ENCODE measurements around the gene SSPN.

The SSPN gene

DNA sequence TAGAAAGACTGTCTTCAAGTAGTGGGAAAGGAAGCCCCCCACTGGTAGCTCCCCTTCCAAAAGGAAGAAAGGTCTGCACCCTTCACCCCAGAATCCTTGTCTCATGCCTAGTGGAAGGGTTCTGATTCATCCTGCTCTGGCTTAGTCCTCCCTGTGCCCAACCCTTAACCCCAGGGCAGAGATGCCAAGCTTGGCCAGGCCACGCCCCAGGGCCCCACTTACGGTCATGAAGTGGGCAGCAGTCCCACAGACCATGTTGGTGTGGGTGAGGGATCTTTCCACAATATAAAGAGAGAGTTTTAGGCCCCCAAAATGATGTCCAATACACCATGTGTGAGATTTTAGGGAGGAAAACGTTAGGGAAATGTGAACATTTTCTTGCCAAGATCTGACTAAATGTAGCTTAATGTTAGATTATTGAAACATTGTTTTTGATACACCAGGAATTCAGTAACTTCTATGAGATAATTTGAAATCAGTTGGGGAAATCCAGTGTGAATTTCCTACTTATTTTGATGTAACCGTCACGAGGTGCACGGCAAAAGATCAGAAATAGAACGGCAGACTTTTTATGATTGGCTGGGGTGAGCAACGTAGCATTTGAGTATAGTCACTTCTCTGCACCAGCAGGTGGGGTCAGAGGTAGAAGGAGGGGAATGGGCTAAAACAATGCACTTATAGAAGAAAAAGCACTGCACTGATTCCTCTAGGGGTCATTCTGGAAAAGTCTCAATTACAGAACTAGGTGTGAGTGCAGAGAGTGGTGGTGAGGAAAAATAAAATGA is 8.2 kb upstream of the SSPN start:
- DNase-seq, result no peak

DNA sequence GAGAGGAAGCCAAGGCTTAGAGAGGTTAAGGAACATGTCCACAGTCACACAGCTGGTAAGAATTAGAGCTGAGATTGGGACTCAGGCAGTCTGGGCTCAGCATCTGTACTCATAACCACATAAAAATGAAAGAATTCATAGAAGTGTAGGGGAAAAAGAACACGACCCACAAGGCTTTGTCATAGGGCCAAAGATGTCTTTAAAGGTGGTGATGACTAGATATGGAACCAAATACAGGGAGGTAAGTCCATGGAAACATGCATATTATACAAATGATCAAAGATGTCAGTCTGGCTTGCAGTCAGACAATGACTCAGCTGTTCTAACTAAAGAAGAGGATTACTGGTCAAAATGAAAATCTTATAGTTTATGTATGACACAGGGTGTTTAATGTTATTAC is 7.2 kb upstream of the SSPN start:
- DNase-seq, result no peak

DNA sequence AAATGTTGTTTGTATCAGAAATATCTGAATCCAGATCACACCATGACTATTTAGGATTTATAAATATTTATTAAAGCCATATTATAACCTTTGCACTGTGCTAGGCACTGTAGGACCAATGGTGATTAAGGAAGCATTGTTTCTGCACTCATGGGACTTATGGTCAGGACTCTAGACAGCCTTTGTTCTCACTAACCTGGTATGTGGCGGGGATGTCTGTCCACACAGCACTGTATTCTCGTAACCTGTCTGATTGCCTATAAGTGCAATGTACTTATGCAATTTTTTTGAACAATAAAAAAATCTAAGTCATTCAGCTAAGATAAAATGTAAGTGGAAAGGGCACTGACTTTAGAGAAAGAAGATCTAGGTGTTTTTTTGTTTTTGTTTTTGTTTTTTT is 6.7 kb upstream of the SSPN start:
- no peak for DNase-seq

DNA sequence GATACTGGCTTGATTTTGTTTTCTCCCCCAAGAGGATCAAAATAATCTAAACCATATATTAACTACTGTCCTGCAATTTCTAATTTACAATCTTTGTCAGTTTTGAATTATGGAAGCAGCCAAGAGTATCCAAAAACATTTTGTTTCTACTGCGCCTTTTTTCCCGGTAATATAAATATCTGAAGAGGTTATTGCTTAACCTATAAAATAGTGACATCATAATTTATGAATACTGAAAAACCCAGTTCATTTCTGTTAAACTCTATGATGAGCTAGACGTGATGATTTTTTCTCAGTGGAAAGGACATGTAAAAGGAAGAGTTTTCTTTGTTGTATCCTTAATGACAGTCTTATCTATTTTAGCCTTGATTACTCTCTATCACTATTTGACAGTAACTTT is 3.2 kb upstream of the SSPN start:
- no peak for DNase-seq

DNA sequence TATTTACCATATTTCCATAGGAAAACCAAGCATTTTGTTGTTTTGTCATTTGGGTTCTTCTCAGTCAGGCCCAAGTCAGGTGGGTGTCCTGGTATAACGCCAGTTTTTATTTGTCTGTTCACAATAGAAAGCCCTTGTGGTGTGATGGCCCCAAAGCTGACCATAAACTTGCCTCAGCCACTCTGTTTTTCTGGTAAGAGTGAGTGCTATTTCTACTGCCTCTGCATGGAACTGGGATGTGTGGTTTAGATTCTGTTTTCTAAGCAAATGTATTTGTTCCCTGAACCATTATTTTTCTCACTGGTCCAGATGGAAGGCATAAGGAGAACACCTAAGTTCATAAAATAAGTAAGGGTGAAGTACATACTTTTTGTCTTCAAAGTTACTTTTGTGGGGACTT is 1.8 kb upstream of the SSPN start:
- DNase-seq, result no peak

DNA sequence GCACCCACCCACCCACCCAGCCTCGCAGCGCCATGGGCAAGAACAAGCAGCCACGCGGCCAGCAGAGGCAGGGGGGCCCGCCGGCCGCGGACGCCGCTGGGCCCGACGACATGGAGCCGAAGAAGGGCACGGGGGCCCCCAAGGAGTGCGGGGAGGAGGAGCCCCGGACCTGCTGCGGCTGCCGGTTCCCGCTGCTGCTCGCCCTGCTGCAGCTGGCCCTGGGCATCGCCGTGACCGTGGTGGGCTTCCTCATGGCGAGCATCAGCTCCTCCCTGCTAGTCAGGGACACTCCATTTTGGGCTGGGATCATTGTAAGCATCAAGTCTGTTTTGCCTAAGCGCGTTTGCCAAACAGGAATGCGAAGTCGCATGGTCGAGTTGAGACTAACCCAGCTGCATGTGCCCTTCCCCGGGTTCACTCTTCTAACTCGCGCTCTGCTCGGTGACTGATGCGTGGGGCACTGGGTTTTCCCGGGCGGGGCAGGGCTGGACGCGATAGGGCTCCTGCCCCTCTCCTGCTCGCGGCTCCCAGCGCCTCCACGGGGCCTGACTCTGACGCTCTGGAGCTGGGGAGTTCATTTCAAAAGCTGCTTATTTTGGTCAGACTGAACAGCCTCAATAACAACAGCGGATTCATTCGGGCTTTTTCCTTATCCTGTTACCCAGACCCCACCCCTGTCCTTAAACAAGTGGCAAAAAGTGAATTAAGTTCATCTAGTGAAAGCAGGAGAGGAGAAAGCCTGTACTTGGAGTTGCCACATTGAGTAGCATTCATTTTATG is 458 bp downstream of the SSPN start:
- no peak for DNase-seq

DNA sequence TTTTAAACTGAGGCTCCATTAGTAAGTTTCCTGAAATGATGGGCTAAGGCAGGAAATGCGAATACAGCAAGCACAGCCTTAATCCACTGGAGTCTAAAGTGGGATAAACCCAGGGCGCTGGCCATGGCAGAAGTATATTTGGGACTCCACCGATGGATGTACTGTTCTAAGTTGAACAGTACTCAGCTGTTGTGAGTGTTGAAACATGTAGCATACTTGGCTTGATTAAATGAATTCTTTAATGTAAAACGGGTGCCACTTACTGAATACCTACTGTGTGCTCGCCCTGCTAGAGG is 996 bp downstream of the SSPN start:
- DNase-seq, result no peak

DNA sequence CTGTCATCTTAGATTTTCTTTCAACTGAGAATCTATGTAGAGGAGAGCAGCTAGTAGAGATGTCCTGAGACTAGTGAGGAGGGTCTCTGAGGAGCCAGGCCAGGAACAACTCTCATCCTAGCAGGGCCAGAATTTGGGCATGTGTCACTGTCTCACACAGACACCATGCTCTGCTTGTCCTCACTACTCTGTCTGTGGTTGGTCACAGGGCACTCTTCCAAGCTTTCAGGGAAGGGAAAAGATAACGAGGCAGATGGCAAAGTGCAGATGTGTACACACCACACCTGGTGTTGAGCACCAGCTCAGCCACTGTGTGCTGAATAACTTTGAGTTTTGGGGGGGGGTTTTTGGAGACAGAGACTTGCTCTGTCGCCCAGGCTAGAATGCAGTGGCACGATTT is 2.5 kb downstream of the SSPN start:
- no peak for DNase-seq

DNA sequence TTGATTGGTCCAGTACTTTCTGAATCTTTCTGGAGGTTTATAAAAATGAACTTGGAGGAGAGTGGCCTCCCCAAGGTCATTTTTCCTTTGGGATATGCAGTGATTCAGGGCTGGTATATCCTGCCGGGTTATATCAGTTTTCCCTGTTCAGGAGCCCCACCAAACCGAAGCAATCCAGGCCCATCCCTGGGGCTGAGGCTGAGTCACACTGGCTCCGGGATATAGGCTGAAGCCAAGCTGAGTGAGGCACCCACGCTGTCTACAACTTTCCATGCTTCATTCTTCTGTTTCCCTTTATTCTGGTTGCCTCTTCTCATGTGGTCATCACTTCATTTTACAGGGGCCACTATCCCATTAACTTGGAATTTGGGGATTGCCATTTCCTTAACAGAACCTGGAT is 3.4 kb downstream of the SSPN start:
- no peak for DNase-seq

DNA sequence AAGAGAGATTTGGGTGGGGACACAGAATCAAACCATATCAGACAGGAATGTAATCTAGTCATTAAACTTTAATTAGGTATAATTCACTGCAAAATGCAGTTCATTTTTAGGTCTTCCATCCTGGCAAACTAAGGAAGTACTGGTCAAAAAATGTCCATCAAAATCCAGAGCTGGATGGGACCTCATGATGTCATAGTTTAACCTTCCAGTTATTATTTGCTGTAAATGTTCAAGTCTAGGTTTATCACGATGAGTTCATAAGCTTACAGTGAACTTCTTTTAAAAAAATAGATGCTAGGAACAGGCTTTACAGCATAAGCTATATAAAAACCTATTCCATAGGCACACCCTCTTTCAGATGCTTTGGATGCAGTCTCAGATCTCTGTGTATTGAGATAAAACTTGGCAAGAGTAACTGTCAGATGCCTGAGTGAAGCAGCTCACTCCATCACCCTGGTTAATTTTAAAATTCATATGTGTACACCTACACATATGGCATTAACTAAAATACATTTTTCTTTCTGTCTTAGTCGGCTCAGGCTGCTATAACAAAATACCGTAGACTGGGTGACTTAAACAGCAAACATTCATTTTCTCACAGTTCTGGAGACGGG is 7.9 kb downstream of the SSPN start:
- no peak for DNase-seq

DNA sequence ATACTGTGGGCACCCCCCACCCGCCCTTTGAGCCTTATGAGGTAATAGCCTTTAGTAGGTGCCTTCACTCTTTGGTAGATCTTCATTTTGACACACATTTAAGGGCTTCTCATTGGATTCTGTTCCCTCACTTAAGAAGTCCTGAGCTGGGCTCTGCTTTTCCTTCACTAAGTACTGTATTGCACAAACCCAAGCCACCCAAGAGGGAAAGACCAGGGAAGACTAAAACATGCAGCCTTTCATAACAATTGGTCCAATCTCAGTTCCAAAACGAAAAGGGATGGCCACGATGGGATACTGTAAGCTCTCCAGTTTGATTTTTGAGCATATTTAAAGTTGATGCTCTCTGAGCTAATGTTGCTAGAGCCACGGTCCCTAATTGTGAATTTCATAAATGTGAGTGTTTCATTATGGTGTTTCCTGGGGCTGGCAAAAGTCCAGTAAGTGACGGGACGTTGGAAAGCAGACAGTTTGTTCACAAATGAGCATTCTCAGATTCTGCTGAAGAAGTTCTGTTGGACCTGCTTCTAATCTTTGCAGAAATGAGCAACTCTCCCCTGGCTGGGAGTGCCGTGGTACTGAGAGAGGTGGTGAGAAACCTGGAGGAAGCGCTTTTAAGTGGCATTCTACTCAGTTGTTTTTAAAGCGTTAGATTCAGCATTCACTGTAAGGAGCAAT is 9.4 kb downstream of the SSPN start:
- DNase-seq, result no peak

DNA sequence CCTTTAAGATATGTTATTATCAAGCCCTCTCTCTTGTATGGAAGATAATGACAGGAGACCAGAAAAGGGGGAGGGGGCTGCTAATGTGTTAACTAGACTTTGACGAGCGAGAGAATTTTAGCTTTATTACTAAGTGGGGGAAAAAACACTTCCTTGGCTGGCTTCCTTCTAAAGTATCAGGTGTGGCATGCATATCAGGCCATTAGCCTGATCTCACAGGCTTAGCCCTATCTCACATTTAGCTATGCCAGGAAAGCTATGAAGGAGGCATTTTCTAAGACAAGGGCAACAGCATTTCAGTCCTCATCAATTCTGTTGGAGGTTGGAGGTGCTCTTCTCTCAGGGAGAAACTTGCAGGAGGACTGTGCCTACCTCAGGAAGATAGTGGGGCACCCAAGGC is 9.9 kb downstream of the SSPN start:
- no peak for DNase-seq

DNA sequence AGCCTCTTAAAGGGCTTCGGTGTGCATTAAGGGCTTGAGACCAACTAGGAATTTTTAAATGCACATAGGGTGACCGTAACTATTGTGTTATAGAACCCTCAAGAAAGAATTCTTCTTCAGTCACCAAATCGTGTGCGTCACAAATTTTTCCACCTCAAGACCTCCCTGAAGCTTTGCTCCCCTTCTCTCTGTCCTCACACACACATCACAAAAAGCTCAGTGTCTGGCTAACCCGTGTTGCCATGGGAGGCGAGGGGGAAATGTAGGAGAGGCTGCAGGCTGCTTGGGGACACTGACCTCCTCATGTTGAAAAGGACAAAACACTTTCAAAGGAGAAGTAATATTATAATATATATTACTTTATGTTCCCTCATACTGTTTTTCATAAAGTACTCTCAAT is 10.6 kb downstream of the SSPN start:
- DNase-seq, result no peak

DNA sequence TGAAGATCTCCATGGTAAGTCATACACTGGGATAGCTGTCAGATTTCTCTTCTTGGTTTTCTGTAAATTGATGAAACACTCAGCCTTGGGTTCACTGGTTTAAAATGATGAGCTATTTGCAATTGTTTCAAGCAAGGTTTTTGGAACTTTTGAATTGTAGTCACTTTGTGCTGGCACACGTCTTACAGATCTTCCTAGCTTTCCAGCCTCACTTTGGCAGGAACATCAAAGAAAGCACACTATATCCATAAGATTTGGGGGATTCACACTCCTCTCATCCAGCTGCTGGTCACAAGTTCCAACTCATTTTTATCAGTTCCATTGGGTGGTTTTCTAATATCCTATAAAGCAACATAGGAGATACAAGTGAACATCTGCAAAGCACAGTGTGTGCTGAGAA is 16.0 kb downstream of the SSPN start:
- DNase-seq, result no peak

DNA sequence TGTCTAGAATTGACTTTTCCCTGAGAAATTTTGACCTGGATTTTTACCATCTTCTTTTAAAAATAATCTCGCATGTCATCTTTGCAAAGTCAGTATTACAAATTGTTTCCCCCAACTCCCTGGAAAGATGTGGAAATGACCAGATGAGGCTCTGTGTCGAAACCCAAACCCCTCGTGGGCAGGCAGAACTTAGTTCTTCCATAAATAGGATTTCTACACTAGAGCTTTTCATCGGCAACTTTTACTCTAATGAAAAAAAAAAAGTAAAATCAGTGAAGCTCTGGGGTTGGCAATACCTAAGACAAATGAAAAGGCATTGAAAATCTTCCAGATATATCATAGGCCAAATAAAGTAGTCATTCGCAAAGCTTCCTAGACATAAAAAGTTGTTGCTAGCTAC is 17.0 kb downstream of the SSPN start:
- no peak for DNase-seq

DNA sequence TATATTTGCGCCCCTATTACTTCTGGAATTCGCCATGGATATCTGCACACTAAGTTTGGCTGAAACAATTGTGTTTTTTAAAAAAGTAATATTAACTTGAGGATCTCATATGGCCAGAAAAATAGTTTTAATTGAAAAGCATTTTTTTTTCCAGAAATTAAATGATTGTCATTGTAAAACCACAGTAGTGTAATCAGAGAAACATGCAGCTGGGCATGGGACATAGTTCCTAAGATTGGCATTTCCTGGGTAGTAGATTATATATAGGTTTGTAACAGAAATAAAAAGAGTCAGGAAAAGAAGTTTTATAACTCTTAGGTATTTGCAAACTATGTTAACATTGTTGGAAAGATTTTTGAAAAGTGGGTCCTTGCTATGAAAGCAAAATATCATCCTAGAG is 17.6 kb downstream of the SSPN start:
- no peak for DNase-seq

DNA sequence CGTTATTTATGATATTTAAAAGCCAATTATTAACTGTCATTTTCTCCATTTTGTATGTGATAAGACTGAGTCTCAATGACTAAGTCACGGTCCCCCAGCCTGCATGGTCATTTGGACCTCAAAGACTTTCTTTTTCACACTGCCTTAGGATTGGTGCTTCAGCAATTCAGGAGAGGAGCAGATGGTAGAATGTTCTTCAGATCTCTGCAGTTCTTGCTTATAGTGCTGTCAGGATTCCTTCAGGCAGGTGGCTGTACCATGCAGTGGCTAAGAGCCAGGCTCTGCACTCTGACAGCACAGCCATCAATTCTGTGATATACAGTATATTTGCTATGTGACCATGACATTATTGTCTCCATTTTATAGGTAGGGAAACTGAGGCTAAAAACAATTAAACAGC is 18.7 kb downstream of the SSPN start:
- DNase-seq, result no peak

DNA sequence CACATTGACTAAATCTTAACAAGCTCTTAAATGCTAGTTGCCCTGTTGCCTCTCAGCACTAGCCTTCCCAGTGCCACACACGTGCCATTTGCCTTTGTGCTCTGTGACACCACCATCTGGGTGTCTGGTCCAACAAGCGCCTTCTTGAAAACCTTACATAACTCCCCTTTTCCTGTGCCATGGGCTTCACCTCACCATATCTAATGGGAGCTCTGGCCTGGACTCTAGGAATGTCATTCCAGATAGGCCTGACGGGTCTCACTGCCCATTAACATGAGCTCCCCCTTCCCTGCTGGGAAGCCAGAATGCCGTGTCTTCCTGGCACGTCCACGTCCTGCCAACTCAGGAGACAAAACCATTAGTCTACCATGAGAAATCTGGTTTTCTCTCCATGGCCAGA is 24.4 kb downstream of the SSPN start:
- DNase-seq, result no peak

DNA sequence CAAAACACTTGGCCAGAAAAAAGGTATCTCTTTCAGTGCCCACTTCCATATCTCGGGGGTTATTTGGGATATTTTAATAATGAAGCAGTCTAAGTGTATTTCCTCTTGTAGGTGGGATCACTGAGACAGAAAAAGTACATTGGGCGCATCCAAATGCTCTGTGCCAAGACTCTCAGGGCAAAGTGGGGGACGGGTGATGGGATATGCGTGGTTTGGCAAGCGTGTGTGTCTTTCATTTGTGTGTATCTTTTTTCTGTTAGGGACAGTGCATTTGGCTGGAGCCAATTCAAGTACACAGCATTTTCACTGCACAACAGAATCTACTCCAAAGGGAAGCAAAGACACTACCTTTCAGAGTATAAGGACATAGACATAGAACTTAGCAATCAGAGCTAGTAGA is 29.3 kb downstream of the SSPN start:
- DNase-seq, result no peak

DNA sequence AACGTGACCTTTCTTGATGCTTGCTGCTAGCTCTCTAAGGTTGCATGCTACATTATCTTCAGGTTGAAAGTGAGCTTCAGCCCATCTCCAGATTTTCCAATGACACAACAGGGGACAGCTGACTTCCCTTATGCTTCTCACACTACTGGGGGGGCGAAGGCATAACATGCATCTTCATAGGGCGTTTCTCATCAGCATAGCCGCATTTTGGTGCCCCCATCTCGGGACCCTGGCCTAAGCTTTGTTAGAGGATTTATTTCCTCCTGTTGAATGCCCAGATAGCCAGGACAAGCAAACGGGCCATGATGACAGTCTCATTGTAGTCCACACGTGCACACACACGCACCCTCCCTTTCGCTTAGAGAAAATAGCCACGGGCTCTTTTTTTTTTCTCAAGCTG is 30.7 kb downstream of the SSPN start:
- no peak for DNase-seq

DNA sequence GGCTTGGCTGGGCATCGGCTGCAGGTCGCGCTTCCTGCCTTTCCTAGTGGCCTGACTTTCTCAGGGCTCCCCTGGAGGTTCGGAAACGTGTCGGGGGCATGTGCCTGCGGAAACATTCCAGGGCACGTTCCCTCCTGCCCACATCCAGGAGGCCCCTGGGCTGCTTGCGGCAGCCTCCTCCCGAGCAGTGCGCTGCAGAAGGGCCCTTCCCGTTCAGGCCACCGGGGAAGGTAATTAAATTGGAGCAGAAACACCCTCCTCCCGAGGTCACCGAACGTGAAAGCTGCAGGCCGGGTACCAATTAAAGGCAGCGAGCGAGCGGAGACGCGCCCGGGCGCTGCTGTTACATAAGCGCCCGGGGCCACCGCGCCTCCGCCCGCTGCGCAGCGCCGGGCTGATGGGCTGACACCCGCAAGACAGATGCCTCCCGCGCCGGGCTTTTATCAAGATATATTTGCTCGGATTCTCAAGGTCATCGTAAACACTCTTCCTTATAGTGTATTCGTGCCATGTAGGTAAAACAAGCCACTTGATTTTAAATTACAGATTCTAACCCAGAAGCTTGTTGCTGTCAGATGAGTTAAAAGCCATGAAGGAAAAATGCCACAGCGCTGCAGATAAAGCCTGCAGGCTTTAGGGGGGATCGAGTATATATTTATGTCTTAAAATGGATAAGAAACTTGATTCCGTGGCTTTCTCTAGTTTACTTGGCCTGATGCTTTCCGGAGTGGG is 31.4 kb downstream of the SSPN start:
- peak; percentile 24 for DNase-seq

DNA sequence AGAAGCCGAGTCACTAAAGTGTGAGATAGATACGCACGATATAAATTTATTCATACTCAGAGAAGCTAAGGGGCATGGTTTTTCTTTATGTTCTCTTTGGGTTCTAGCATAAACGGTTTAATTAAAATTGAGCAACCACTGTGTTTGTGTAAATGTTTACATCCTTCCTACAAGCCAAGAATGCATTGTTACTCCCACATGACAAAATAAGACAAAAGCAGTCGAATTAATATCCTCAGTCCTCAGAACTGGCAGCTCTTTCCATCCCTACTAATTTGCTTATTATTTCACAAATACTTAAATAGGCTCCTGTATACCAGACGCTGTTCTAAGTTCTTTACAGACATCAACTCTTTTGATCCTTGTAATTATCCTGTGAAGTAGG is 32.0 kb downstream of the SSPN start:
- no peak for DNase-seq

DNA sequence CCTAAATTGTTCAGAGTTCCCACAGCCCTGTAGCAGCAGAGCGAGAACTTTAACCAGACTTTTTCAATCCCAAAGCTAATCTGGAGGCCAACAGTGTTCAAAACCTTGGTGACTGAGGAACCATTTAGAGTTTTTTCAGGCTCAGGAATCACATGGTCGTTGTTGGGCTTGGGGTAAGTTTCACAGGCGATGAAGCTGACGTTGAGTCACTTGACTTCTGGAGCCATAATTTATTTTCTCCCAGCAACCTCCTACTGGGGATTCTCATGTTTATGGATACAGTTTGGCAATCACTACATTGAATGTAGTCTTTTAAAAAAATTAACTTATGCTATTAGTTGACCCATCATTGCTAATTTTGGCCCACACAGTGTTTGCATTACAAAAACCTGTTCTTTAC is 34.5 kb downstream of the SSPN start:
- DNase-seq, result no peak

Measured in DMS153 (cell line).